Endothelial cell (in vitro differentiated cells): ENCODE data around the gene PIEZO1. TPM values are rescaled to one million over a fixed set of nuclear protein-coding genes. Genes with fewer than 3 reads are reported as not detected.

Source experiments
- DNase-seq: peaks from one replicate; pipeline ENCODE4 v3.0.0; 2021; ENCODE audit warnings: low spot score
- H3K27ac Mint-ChIP-seq: one replicate; pipeline ENCODE4 v1.8.0; 2021; ENCODE audit warnings: mixed read lengths, inconsistent platforms; ENCODE audit not compliant: unreplicated experiment
- H3K27me3 Mint-ChIP-seq: one replicate; pipeline ENCODE4 v1.8.0; 2021; ENCODE audit warnings: mild to moderate bottlenecking, moderate library complexity, mixed read lengths, inconsistent platforms; ENCODE audit not compliant: unreplicated experiment
- H3K36me3 Mint-ChIP-seq: one replicate; pipeline ENCODE4 v1.8.0; 2021; ENCODE audit warnings: mild to moderate bottlenecking, low read depth, mixed read lengths, inconsistent platforms; ENCODE audit not compliant: unreplicated experiment
- H3K4me1 Mint-ChIP-seq: one replicate; pipeline ENCODE4 v1.8.0; 2021; ENCODE audit warnings: mild to moderate bottlenecking, mixed read lengths, inconsistent platforms; ENCODE audit not compliant: unreplicated experiment
- H3K4me3 Mint-ChIP-seq: one replicate; pipeline ENCODE4 v1.8.0; 2021; ENCODE audit warnings: mild to moderate bottlenecking, mixed read lengths, inconsistent platforms; ENCODE audit not compliant: unreplicated experiment
- H3K9me3 Mint-ChIP-seq: one replicate; pipeline ENCODE4 v1.8.0; 2021; ENCODE audit warnings: mixed read lengths, inconsistent platforms; ENCODE audit not compliant: unreplicated experiment
- CTCF ChIP-seq: fragments of 200-600 bp; sonication (generic); IDR thresholded peaks from one replicate; pipeline ENCODE4 v1.5.0; 2021; ENCODE audit warnings: antibody characterized with exemption; ENCODE audit not compliant: unreplicated experiment
- total RNA-seq: library from RNA; stranded (reverse); fragmentation: NEBNext Ultra II Directional; extraction: Animal tissue kit (Norgen Biotek cat#: 25700); gene quantifications from one replicate; pipeline ENCODE4 v1.2.1, GENCODE V29; 2021; ENCODE audit not compliant: unreplicated experiment

PIEZO1 gene
- total RNA-seq, 1 donor from 2014 or later, result 428 TPM

GRCh38 chr16:88701581-88702370 lies 83.2 kb downstream of the PIEZO1 start:
- Mint-ChIP-seq H3K4me3 (no peak overlapping the region), H3K27ac (peak overlapping the region; percentile 98), H3K4me1 (peaks cover 52% of the 10 kb centered on the region), H3K36me3 (peaks cover 20% of the 10 kb centered on the region), H3K27me3 (peaks cover 26% of the 10 kb centered on the region), H3K9me3 (no peaks in the 10 kb centered on the region)
- no peak for TF ChIP-seq CTCF
- no peak for DNase-seq

- H3K27ac Mint-ChIP-seq, result peak overlapping the region; percentile 77
- H3K36me3 Mint-ChIP-seq, result peaks cover 21% of the 10 kb centered on the region
- peaks cover 26% of the 10 kb centered on the region for H3K27me3 Mint-ChIP-seq
- no peaks in the 10 kb centered on the region for H3K9me3 Mint-ChIP-seq
- TF ChIP-seq CTCF, result no peak
- H3K4me1 Mint-ChIP-seq, result peaks cover 51% of the 10 kb centered on the region
- peak; percentile 76 for DNase-seq
- H3K4me3 Mint-ChIP-seq, result no peak overlapping the region
These were observed 84.2 kb downstream of the PIEZO1 start for GRCh38 chr16:88700636-88701482.

GRCh38 chr16:88700322-88700635 lies 84.7 kb downstream of the PIEZO1 start:
- H3K36me3 Mint-ChIP-seq, result peaks cover 21% of the 10 kb centered on the region
- H3K27ac Mint-ChIP-seq, result no peak overlapping the region
- H3K9me3 Mint-ChIP-seq, result no peaks in the 10 kb centered on the region
- no peak for TF ChIP-seq CTCF
- H3K4me1 Mint-ChIP-seq, result peaks cover 48% of the 10 kb centered on the region
- no peak overlapping the region for H3K4me3 Mint-ChIP-seq
- H3K27me3 Mint-ChIP-seq, result peaks cover 22% of the 10 kb centered on the region
- no peak for DNase-seq

GRCh38 chr16:88699180-88699579 lies 85.8 kb downstream of the PIEZO1 start:
- no peak for TF ChIP-seq CTCF
- no peak overlapping the region for H3K27ac Mint-ChIP-seq
- H3K4me3 Mint-ChIP-seq, result no peak overlapping the region
- no peak for DNase-seq
- H3K4me1 Mint-ChIP-seq, result peaks cover 40% of the 10 kb centered on the region
- peaks cover 20% of the 10 kb centered on the region for H3K27me3 Mint-ChIP-seq
- H3K36me3 Mint-ChIP-seq, result peaks cover 19% of the 10 kb centered on the region
- no peaks in the 10 kb centered on the region for H3K9me3 Mint-ChIP-seq

- Mint-ChIP-seq H3K27me3 (peaks cover 16% of the 10 kb centered on the region), H3K27ac (peak overlapping the region; percentile 30)
These were observed 86.4 kb downstream of the PIEZO1 start for GRCh38 chr16:88698646-88699045.

More at GRCh38 chr16:88698646-88699045, 86.4 kb downstream of the PIEZO1 start:
- H3K9me3 Mint-ChIP-seq, result no peaks in the 10 kb centered on the region
- DNase-seq, result no peak
- TF ChIP-seq CTCF, result no peak
- peaks cover 35% of the 10 kb centered on the region for H3K4me1 Mint-ChIP-seq
- no peak overlapping the region for H3K4me3 Mint-ChIP-seq
- peaks cover 15% of the 10 kb centered on the region for H3K36me3 Mint-ChIP-seq
